NCI-H2107 treated with DMSO at 0.1 percent for 48 hours (cell line): ENCODE results near the gene IRF9.
A peak's percentile ranks its signal among the peaks of the same experiment; 100 is the strongest.

ENCODE experiments used
- DNase-seq: peaks from one replicate; lab custom pipeline; 2025; ENCODE audit not compliant: unreplicated experiment; lab: John Stamatoyannopoulos, UW

IRF9 gene

GRCh38 chr14:24160850-24161804 lies at the start of gene IRF9:
Gene IRF9, plus strand, starts transcription at chr14:24161265. Its CDS starts 880 bp downstream, at chr14:24162145.
- DNase-seq: peak; percentile 96

GRCh38 chr14:24113379-24113800 lies 47.7 kb upstream of the IRF9 start:
- DNase-seq: no peak

- peak; percentile 91 for DNase-seq
Measured at GRCh38 chr14:24113801-24114531, 47.1 kb upstream of the IRF9 start.

- DNase-seq: peak; percentile 100
Measured at GRCh38 chr14:24114532-24115421, 46.3 kb upstream of the IRF9 start, which contains the start of the genes DCAF11 and NRL. Gene DCAF11, plus strand, starts transcription at chr14:24114777. Its CDS starts 818 bp downstream, at chr14:24115595. Gene NRL, minus strand, starts transcription at chr14:24114949. Its CDS starts 32,101 bp downstream, at chr14:24082848.

- no peak for DNase-seq
Measured at GRCh38 chr14:24115422-24116127, 45.5 kb upstream of the IRF9 start.

- DNase-seq: no peak
Measured at GRCh38 chr14:24116128-24116814, 44.8 kb upstream of the IRF9 start.

- DNase-seq: no peak
Measured at GRCh38 chr14:24117179-24117578, 43.9 kb upstream of the IRF9 start.

GRCh38 chr14:24119691-24120090 lies 41.4 kb upstream of the IRF9 start:
- DNase-seq: no peak

- no peak for DNase-seq
Measured at GRCh38 chr14:24121210-24121609, 39.9 kb upstream of the IRF9 start.

- no peak for DNase-seq
Measured at GRCh38 chr14:24122416-24122815, 38.6 kb upstream of the IRF9 start.

GRCh38 chr14:24122898-24123297 lies 38.2 kb upstream of the IRF9 start:
- no peak for DNase-seq

- DNase-seq: no peak
Measured at GRCh38 chr14:24123424-24124417, 37.3 kb upstream of the IRF9 start.

- DNase-seq: no peak
Measured at GRCh38 chr14:24126939-24127338, 34.1 kb upstream of the IRF9 start.

GRCh38 chr14:24127673-24128072 lies 33.4 kb upstream of the IRF9 start:
- DNase-seq: no peak

GRCh38 chr14:24129410-24129998 lies 31.6 kb upstream of the IRF9 start:
- no peak for DNase-seq

- no peak for DNase-seq
Measured at GRCh38 chr14:24130380-24130716, 30.7 kb upstream of the IRF9 start, which contains the start of gene FITM1. Gene FITM1, plus strand, starts transcription at chr14:24130659. Its CDS starts 905 bp downstream, at chr14:24131564.

GRCh38 chr14:24130717-24131548 lies 30.1 kb upstream of the IRF9 start:
- no peak for DNase-seq
